Measurements from ENCODE around the gene CRTAC1. TPM values are rescaled to one million over a fixed set of nuclear protein-coding genes. Genes with fewer than 3 reads are reported as not detected.

CRTAC1 gene
- total RNA-seq, 2 experiments from 2014 or later = not detected

DNA sequence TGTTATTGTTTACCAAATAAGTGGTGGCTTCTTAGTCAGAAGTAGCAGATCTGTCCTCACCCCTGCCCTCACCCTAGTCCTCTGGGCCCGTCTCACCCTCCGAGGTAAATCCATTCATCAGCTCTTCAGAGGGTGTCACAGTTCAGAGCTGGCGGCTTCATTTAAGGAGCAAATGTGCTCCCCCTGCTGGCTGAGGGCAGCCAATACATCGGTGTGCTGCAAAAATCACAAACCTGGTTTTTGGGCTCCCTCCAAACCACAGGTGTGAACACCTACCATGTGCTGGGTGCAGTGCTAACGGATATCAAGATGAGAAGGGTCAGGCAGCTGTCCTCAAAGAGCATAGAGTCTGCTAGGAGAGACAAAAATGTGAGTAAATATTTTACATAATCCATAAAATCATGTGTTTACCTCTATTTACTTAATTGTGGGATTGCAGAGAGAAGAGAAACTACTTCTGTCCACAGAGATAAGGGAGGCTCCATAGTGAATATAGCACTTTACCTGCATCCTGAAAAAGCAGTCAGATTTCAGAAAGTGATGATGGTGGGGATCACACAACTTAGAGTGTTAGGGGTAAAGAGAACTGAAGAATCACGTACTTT, 15.5 kb upstream of the CRTAC1 start:
- POLR2A ChIA-PET = no interaction called here

DNA sequence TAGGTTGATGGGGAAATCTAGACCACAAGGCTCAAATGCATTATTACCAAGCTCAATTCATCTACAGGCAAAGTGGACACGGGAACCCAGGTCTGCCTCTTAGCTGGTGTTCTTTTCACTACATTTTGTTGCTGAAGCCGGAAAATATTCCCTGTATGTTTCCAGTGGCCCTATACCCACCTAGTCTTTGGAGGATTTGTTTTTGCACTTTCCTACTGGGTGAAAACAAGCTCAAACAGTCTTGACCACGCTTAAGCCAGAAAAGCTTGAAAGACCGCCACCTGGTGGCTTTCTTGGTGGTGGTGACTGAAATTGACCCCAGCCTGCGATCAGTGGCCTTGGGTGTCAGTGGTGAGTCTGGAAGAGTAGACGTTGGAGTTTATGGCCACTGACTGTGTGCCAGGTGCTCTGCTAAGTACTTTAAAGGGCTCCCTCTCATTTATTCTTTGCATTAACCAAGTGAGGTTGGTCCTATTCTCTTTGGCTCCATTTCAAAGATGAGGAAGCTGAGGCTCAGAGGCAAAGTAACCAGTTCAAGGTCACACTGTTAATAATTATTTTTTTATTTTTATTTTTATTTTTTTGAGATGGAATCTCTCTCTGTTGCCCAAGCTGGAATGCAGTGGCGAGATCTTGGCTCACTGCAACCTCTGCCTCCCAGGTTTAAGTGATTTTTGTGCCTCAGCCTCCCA, 11.1 kb upstream of the CRTAC1 start:
- POLR2A ChIA-PET = interaction anchor here (1.5 kb wide), 1 partner anchor 126 kb away, joined by 5 read pairs; no protein-coding TSS in a partner anchor
- CTCF ChIA-PET = interaction anchor here (0.6 to 7.6 kb wide), 24 partner anchors 9 to 504 kb away, joined by 3 to 152 read pairs (median 4); partner anchors contain the start of genes AVPI1 and ZFYVE27

More for the DNA sequence above, 15.5 kb upstream of the CRTAC1 start:
- Mint-ChIP-seq H3K27me3 (peaks cover 29% of the 10 kb centered on the region), H3K4me1 (no peaks in the 10 kb centered on the region), H3K9me3 (no peaks in the 10 kb centered on the region), H3K36me3 (ENCODE audit: low read depth) (no peaks in the 10 kb centered on the region), H3K27ac (no peak overlapping the region), H3K4me3 (no peak overlapping the region)
- DNase-seq = peak; percentile 65
- CTCF ChIA-PET = interaction anchor here (0.6 to 7.6 kb wide), 17 partner anchors 8 to 1103 kb away, joined by 3 to 152 read pairs (median 3); no protein-coding TSS in a partner anchor

DNA sequence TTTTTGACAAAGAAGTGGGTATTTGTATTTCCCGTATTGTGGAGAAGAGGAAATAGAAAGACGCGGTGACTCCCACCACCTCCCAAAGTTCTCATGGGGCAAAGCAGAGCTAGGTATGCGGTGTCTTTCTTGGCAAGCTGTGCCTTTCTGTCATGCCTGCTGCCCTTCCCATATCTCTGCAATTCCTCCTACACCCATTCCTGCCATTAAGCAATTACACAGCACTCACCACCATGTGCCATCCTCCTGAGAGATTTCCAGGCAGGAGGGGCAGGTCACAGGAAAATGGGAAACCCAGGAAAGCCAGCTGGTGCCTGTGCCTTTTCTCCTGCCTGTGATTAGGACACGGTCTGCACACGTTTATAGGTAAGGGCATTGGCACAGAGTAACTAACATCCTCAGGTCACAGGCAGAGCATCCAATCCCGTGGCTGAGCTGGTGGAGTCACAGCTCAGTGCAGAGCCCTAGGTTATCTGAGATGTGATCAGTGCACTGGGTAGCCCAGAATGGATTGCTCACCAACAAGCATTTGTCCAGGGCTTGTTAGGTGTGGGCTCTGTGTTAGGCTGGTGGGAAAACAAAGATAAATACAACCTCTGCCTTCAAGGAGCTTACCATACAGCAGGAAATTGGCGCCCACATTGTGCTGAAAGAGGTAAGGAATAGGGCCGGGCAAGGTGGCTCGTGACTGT, 9.4 kb upstream of the CRTAC1 start:
- H3K36me3 Mint-ChIP-seq (ENCODE audit: low read depth) = no peaks in the 10 kb centered on the region
- no peaks in the 10 kb centered on the region for H3K4me1 Mint-ChIP-seq
- H3K27ac Mint-ChIP-seq = no peak overlapping the region
- DNase-seq = no peak
- H3K4me3 Mint-ChIP-seq = no peak overlapping the region
- ChIA-PET CTCF (interaction anchor here (0.6 to 7.6 kb wide), 4 partner anchors 12 to 1169 kb away, joined by 4 to 152 read pairs (median 15); no protein-coding TSS in a partner anchor), POLR2A (no interaction called here)
- no peaks in the 10 kb centered on the region for H3K9me3 Mint-ChIP-seq
- peaks cover 68% of the 10 kb centered on the region for H3K27me3 Mint-ChIP-seq

More for the DNA sequence above, 11.1 kb upstream of the CRTAC1 start:
- H3K9me3 Mint-ChIP-seq = no peaks in the 10 kb centered on the region
- no peak overlapping the region for H3K27ac Mint-ChIP-seq
- no peaks in the 10 kb centered on the region for H3K4me1 Mint-ChIP-seq
- peaks cover 58% of the 10 kb centered on the region for H3K27me3 Mint-ChIP-seq
- DNase-seq = peak; percentile 49
- no peak overlapping the region for H3K4me3 Mint-ChIP-seq
- no peaks in the 10 kb centered on the region for H3K36me3 Mint-ChIP-seq (ENCODE audit: low read depth)

DNA sequence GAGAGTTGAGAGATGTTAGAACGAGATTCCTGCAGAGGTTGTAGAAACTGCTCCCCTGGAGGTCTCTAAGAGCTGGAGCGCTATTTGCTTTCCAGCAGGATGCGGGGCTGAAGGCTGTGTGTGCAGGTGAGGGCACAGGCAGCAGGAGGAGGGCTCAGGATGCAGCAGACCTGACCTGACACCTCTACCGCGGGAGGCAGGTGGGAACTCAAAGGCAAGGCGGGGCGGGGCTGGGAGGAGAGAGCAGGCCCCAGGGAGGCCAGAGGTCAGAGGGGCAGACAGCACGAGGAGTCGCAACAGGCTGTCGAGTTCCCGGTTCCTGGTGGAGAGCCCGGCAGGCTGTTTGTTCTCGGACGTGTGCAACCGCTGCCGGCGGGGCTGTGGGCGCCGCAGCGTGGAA, 7.9 kb upstream of the CRTAC1 start:
- H3K27ac Mint-ChIP-seq = no peak overlapping the region
- H3K9me3 Mint-ChIP-seq = no peaks in the 10 kb centered on the region
- no peaks in the 10 kb centered on the region for H3K36me3 Mint-ChIP-seq (ENCODE audit: low read depth)
- ChIA-PET POLR2A (no interaction called here), CTCF (interaction anchor here (1.0 kb wide), 1 partner anchor 9 kb away, joined by 4 read pairs; no protein-coding TSS in a partner anchor)
- H3K27me3 Mint-ChIP-seq = peaks cover 74% of the 10 kb centered on the region
- H3K4me1 Mint-ChIP-seq = no peaks in the 10 kb centered on the region
- H3K4me3 Mint-ChIP-seq = no peak overlapping the region
- no peak for DNase-seq

DNA sequence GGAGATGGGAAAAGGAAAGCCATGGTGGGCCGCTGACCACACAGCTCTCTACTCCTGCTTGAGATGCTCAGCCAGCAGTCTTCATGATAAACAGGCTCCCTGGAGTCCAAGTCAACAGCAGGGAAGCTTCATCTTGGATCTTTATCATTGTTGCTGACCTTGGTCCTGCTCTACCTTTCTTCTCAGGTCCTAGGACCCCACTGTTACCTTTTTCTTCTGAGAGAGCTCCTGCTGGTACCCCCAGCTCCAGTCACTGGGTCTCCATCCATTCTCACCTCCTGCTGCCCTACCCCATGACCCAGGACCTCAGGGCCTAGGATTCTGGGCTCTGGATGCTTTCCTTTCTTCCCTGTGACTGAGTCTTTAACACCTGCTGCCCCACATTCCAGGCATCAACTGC, 5.2 kb upstream of the CRTAC1 start:
- Mint-ChIP-seq H3K27ac (no peak overlapping the region), H3K9me3 (no peaks in the 10 kb centered on the region), H3K4me3 (no peak overlapping the region), H3K36me3 (ENCODE audit: low read depth) (no peaks in the 10 kb centered on the region), H3K4me1 (no peaks in the 10 kb centered on the region), H3K27me3 (peaks cover 81% of the 10 kb centered on the region)
- CTCF ChIA-PET = interaction anchor here (1.1 to 1.8 kb wide), 3 partner anchors 8 to 12 kb away, joined by 3 to 4 read pairs (median 3); no protein-coding TSS in a partner anchor
- DNase-seq = no peak
- POLR2A ChIA-PET = interaction anchor here (0.7 kb wide), 1 partner anchor 121 kb away, joined by 4 read pairs; no protein-coding TSS in a partner anchor

DNA sequence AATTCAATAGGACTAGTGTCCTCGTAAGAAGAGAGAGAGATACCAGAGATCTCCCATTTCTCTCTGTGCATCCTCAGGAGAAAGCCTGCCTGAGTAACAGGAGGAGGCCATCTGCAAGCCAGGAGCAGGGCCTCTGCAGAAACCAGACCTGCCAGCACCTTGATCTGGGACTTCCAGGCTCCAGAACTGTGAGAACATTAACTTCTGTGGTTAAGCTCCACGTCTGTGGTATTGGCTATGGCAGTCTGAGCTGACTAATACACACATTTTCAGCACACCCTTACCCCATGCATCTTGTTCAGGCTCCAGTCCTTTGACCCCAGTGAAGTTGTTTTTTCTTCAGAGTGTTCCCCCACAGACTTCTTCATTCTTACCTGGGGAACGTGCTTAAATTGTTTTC, 3.1 kb upstream of the CRTAC1 start:
- POLR2A ChIA-PET = no interaction called here
- peaks cover 77% of the 10 kb centered on the region for H3K27me3 Mint-ChIP-seq
- no peaks in the 10 kb centered on the region for H3K4me1 Mint-ChIP-seq
- H3K4me3 Mint-ChIP-seq = no peak overlapping the region
- H3K36me3 Mint-ChIP-seq (ENCODE audit: low read depth) = no peaks in the 10 kb centered on the region
- CTCF ChIA-PET = no interaction called here
- no peak overlapping the region for H3K27ac Mint-ChIP-seq
- no peak for DNase-seq
- no peaks in the 10 kb centered on the region for H3K9me3 Mint-ChIP-seq

DNA sequence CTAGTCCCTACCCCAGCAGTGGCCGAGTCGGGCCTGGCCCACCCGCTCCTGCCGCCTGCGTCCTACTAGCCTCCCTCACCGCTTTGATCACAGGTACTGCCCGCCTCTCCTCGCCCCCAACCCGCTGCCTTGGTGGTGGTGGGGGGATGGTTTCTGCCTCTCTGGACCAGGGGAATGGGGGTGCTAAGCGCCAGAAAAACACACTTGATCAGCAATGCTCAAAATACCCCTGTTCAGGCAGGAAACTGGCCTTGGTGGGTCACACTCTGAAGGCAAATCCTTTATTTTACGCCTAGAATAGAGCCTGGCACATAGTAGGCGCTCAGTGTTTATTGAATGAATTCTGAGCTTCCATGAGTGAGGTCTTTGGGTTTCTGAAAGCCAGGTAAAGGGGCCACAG, 1.0 kb upstream of the CRTAC1 start:
- H3K27ac Mint-ChIP-seq = no peak overlapping the region
- H3K4me3 Mint-ChIP-seq = no peak overlapping the region
- no peaks in the 10 kb centered on the region for H3K36me3 Mint-ChIP-seq (ENCODE audit: low read depth)
- ChIA-PET CTCF (no interaction called here), POLR2A (no interaction called here)
- no peak for DNase-seq
- no peaks in the 10 kb centered on the region for H3K9me3 Mint-ChIP-seq
- peaks cover 68% of the 10 kb centered on the region for H3K27me3 Mint-ChIP-seq
- H3K4me1 Mint-ChIP-seq = peaks cover 3% of the 10 kb centered on the region

DNA sequence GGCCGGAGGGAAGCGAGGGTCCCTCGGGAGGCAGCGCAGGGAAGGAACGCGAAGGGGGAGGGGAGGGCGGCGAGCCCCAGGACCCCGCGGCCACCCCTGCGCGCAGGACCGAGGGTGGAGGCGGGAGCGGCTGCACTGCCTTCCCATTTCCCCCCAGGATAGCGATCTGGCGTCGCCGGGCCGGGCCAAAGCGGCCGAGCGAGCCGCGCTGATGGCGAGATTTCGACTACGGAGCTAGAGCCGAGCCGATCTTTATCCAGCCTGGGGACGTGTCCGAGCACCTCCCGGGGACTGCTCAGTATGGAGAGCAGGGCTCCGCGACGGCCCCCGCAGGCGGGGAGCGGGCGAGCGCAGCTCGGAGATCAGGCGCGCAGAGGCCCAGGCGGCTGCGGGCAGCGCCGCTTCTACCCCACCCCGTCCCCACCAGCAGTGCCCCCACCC, 590 bp upstream of the CRTAC1 start:
- no peaks in the 10 kb centered on the region for H3K36me3 Mint-ChIP-seq (ENCODE audit: low read depth)
- peaks cover 3% of the 10 kb centered on the region for H3K4me1 Mint-ChIP-seq
- H3K27me3 Mint-ChIP-seq = peaks cover 66% of the 10 kb centered on the region
- ChIA-PET POLR2A (no interaction called here), CTCF (no interaction called here)
- H3K9me3 Mint-ChIP-seq = no peaks in the 10 kb centered on the region
- H3K27ac Mint-ChIP-seq = no peak overlapping the region
- DNase-seq = no peak
- H3K4me3 Mint-ChIP-seq = no peak overlapping the region

DNA sequence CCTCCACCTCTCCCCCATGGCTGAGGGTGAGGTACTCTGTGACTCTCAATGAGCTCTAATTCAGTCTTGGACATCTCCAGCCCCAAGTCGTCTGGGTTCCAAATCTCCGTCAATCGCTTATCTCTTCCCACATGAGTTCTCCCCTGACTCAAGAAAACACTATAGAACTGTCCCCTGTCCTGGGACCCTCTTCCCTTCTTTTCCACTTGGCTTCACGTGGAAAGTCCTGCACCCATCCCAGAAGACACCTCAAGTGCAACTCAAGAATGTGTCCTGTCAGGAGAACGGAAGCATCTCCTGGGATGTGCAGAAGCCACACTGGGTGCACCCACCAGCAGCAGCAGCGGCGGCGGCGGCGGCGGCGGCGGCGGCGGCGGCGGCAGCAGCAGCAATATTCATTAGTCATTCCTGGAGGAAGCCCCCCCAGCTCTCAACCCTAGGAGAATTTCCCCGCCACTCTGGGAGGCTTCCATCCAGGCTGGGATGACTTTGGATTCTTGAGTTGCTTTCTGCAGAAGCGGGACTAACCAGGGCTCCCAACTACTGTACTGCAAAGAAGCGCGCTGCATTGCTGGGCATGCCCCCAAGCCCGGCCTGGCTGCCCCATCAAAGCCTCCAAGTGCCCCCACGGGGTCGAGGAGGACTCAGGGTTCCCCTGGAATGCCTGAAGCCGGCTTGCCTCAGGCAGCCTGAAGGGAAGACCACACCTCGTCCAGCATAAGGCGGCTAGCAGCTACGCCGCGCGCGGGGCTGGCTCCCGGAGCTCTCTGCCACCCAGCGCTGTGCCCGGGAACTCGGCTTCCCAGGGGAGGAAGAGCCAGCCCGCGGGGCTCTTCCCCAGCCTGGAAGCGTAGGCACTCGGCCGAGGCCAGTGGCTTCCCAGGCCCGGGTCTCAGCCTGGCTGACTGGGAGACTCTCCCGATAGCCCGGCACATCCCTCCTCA, 1.0 kb downstream of the CRTAC1 start:
- no peak for DNase-seq
- H3K27me3 Mint-ChIP-seq = peaks cover 59% of the 10 kb centered on the region
- CTCF ChIA-PET = interaction anchor here (0.9 to 4.7 kb wide), 5 partner anchors 12 to 114 kb away, joined by 3 to 26 read pairs (median 7); no protein-coding TSS in a partner anchor
- H3K27ac Mint-ChIP-seq = no peak overlapping the region
- POLR2A ChIA-PET = no interaction called here
- no peak overlapping the region for H3K4me3 Mint-ChIP-seq
- no peaks in the 10 kb centered on the region for H3K9me3 Mint-ChIP-seq
- H3K36me3 Mint-ChIP-seq (ENCODE audit: low read depth) = no peaks in the 10 kb centered on the region
- peaks cover 3% of the 10 kb centered on the region for H3K4me1 Mint-ChIP-seq

DNA sequence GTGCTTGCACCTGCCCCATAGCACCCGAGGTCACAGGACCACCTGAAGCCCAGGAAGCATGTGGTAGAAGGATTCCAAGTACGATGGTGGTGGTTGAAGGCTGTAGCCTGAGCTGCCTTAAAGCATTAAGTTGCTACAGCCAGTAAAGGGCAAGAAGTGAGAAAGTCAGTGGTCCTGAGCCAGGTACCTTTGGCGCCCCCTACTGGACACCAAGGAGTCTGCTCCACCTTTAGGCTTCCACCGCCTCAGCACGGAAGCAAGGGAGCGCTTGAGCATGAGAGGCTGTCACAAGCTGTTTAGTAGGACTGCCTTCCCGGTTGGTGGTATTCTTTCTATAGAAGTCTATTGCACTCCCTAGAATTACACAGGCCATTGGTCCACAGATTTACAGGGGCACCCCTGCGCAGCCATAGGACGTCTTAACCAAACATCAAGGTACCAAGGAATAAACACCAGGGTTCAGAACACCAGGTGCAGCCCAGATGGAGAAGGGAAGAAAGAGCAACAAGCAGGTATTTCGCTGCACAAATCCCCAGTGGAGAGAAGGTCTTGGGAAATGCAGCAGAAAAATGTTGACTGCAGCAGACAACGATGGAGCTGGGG, 2.2 kb downstream of the CRTAC1 start:
- ChIA-PET POLR2A (no interaction called here), CTCF (interaction anchor here (0.6 to 4.7 kb wide), 13 partner anchors 8 to 281 kb away, joined by 3 to 26 read pairs (median 3); no protein-coding TSS in a partner anchor)
- Mint-ChIP-seq H3K27me3 (peaks cover 54% of the 10 kb centered on the region), H3K9me3 (no peaks in the 10 kb centered on the region), H3K36me3 (ENCODE audit: low read depth) (no peaks in the 10 kb centered on the region), H3K4me1 (peaks cover 3% of the 10 kb centered on the region), H3K27ac (no peak overlapping the region), H3K4me3 (no peak overlapping the region)
- DNase-seq = peak; percentile 69

DNA sequence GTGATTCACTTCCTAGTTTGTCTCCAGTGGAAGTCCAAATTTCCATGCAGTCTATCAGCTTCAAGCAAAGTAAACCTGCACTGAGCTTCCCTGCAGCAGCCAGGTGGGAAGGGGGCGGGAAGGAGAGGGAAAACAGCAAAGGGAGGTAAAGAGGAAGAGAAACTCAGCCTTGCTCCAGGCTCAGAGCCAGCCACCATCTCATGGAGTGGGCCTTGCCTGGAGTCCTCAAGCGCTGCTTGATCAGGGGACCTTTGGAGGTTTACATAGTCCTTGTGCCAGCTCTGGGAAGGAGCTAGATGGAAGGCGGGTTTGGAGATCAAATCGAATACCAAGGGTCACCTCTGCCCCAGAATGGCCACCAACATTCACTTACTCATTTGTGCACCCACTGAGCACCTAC, 7.4 kb downstream of the CRTAC1 start:
- ChIA-PET CTCF (interaction anchor here (0.8 to 1.6 kb wide), 3 partner anchors 13 to 23 kb away, joined by 3 read pairs; no protein-coding TSS in a partner anchor), POLR2A (no interaction called here)
- Mint-ChIP-seq H3K9me3 (no peaks in the 10 kb centered on the region), H3K27ac (no peak overlapping the region), H3K4me1 (no peaks in the 10 kb centered on the region), H3K36me3 (ENCODE audit: low read depth) (no peaks in the 10 kb centered on the region), H3K4me3 (no peak overlapping the region), H3K27me3 (peaks cover 43% of the 10 kb centered on the region)
- DNase-seq = no peak

DNA sequence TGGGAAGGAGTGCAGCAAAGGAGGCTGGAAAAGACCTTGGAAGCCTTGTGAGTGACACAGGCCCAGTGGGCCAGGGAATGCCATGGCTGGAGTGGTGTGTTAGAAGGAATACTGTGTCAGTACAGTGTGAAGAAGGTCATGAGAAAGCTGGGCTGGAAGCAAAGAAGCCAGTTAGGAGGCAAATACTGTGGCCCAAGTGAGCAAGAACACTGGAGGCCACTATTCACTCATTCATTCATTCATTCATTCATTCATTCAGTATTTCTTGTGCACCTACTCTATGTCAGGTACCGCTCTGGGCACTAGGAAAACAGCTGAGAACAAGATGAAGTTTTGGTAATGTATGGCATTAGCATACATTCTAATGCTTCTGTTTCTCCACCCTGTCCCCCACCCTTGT, 9.6 kb downstream of the CRTAC1 start:
- ChIA-PET POLR2A (no interaction called here), CTCF (no interaction called here)
- no peaks in the 10 kb centered on the region for H3K36me3 Mint-ChIP-seq (ENCODE audit: low read depth)
- H3K27me3 Mint-ChIP-seq = peaks cover 45% of the 10 kb centered on the region
- no peaks in the 10 kb centered on the region for H3K9me3 Mint-ChIP-seq
- H3K27ac Mint-ChIP-seq = no peak overlapping the region
- no peaks in the 10 kb centered on the region for H3K4me1 Mint-ChIP-seq
- DNase-seq = no peak
- H3K4me3 Mint-ChIP-seq = no peak overlapping the region

All from activated CD4-positive, alpha-beta memory T cell treated with anti-CD3 and anti-CD28 coated beads, Interleukin-2, amount 10 ng/mL, durations not matched to agents 7 days and 5 days (primary cell).